ENCODE measurements around the gene RANBP9. TPM values are rescaled to one million over a fixed set of nuclear protein-coding genes. Genes with fewer than 3 reads are reported as not detected.
A peak's percentile ranks its signal among the peaks of the same experiment; 100 is the strongest.

Gene RANBP9
- total and polyA plus RNA-seq, 2 of the 13 experiments (the other 11 are each of a cell fraction or from before 2014, with no cell fraction given) = 26.6 to 30.6 TPM

DNA sequence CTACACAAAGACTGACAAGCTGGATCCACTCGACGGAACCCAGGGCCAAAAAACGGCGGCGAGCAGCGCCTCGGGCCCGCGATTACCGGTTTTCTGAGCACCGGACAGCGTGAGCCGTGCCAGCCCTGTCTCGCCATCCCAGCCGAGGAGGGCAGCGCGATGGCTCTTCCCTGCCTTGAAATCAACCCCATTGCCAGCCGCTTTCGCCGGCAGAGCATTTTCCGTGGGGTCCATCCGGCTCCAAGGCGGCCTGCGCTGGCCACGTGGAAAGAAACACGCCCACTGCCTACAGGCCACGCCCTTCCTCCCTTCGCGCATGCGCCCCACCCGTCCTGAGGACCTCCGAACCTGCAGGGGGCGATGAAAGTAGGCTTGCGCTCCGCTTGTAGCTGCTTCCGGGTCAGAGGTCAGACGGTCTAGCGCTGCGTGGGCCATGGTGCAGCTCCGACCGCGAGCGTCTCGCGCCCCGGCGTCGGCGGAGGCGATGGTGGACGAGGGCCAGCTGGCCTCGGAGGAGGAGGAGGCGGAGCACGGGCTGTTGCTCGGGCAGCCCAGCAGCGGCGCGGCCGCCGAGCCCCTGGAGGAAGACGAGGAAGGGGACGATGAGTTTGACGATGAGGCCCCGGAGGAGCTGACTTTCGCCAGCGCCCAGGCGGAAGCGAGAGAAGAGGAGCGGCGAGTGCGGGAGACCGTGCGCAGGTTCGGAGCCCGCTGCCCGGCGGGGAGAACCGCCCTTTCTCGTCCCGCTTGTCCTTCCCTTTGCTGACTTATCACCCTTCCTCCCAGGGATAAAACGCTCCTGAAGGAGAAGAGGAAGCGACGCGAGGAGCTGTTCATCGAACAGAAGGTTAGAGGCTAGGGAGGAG is 96.5 kb downstream of the RANBP9 start, which contains the start of gene NOL7 (continued):
- TF ChIP-seq ARID4A (CRISPR knock-in tag; IDR thresholded peaks at IDR 0.05; ENCODE audit: borderline replicate concordance) = peak; percentile 99
- TF ChIP-seq ZNF605 (CRISPR knock-in tag; IDR thresholded peaks at IDR 0.05) = peak; percentile 95
- TF ChIP-seq TRIM24 (CRISPR knock-in tag; IDR thresholded peaks at IDR 0.05) = no peak
- TF ChIP-seq, protein P1, sequence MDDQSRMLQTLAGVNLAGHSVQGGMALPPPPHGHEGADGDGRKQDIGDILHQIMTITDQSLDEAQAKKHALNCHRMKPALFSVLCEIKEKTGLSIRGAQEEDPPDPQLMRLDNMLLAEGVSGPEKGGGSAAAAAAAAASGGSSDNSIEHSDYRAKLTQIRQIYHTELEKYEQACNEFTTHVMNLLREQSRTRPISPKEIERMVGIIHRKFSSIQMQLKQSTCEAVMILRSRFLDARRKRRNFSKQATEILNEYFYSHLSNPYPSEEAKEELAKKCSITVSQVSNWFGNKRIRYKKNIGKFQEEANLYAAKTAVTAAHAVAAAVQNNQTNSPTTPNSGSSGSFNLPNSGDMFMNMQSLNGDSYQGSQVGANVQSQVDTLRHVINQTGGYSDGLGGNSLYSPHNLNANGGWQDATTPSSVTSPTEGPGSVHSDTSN (CRISPR knock-in tag; IDR thresholded peaks at IDR 0.05; ENCODE audit: borderline replicate concordance) = peak; percentile 73
- TF ChIP-seq XBP1 (CRISPR knock-in tag; IDR thresholded peaks at IDR 0.05) = peak; percentile 83
- TF ChIP-seq SRSF1 (optimal IDR thresholded peaks at IDR 0.05; ENCODE audit: low read depth, low read length) = peak; percentile 97
- peak; percentile 95; the same call in 1 of the 2 replicates for TF ChIP-seq HMGXB3 (CRISPR knock-in tag; IDR thresholded peaks at IDR 0.05; ENCODE audit: borderline replicate concordance)
- TF ChIP-seq NR2F2 (IDR thresholded peaks at IDR 0.05; ENCODE audit: borderline replicate concordance, low read depth) = peak; percentile 84; the same call in 1 of the 2 replicates
- TF ChIP-seq IKZF5 (CRISPR knock-in tag; IDR thresholded peaks at IDR 0.05) = peak; percentile 94
- peak; percentile 80; the same call in 1 of the 2 replicates for TF ChIP-seq ZNF775 (CRISPR knock-in tag; IDR thresholded peaks at IDR 0.05; ENCODE audit: borderline replicate concordance)
- peak; percentile 85 for TF ChIP-seq ZBTB33 (CRISPR knock-in tag; IDR thresholded peaks at IDR 0.05)
- no peak; the same call in 1 of the 2 replicates for TF ChIP-seq MTA3 (CRISPR knock-in tag; IDR thresholded peaks at IDR 0.05)
- peak; percentile 38; the same call in 1 of the 2 replicates for TF ChIP-seq MAZ (IDR thresholded peaks at IDR 0.05; ENCODE audit: borderline replicate concordance, low read depth, low read length)
- TF ChIP-seq MAZ (CRISPR knock-in tag; IDR thresholded peaks at IDR 0.05; ENCODE audit: low read depth) = peak; percentile 97
